ENCODE measurements around the gene KCNA3.

GRCh38 chr1:110708974-110709440 lies 34.3 kb upstream of the KCNA3 start:
- TF ChIP-seq POLR2AphosphoS5 (IDR thresholded peaks at IDR 0.05; ENCODE audit: low read depth, low read length) (no peak), REST (IDR thresholded peaks at IDR 0.05; ENCODE audit: insufficient read depth in 1 of 2, low read depth in 2 of 2, low read length in 2 of 2) (no peak), TAF1 (IDR thresholded peaks at IDR 0.05; ENCODE audit: borderline replicate concordance, insufficient read depth, low read length) (no peak), FOXP2 (optimal IDR thresholded peaks at IDR 0.05; ENCODE audit: borderline replicate concordance, extremely low read depth, extremely low read length, insufficient read depth) (no peak), SIN3A (IDR thresholded peaks at IDR 0.05; ENCODE audit: borderline replicate concordance, insufficient read depth, low read length) (no peak)

All from PFSK-1 (cell line).